Mesothelial cell of epicardium (in vitro differentiated cells): ENCODE measurements around the gene FAM219B. TPM values are rescaled to one million over a fixed set of nuclear protein-coding genes. Genes with fewer than 3 reads are reported as not detected.
A peak's percentile ranks its signal among the peaks of the same experiment; 100 is the strongest.

Experiments used
- DNase-seq, 2 experiments: peaks; one replicate each; pipeline ENCODE4 v3.0.0; 2021; ENCODE audit warnings: low spot score in 2 of 2; ENCODE audit not compliant: unreplicated experiment in 2 of 2
- H3K27ac Mint-ChIP-seq: 2 replicates; pipeline ENCODE4 v1.8.0; 2021; ENCODE audit warnings: mixed read lengths
- H3K27me3 Mint-ChIP-seq: 2 replicates; pipeline ENCODE4 v1.8.0; 2021; ENCODE audit warnings: low read depth, mixed read lengths
- H3K36me3 Mint-ChIP-seq: 2 replicates; pipeline ENCODE4 v1.8.0; 2021; ENCODE audit warnings: mixed read lengths
- H3K4me1 Mint-ChIP-seq: 2 replicates; pipeline ENCODE4 v1.8.0; 2021; ENCODE audit warnings: mixed read lengths
- H3K4me3 Mint-ChIP-seq: 2 replicates; pipeline ENCODE4 v1.8.0; 2021; ENCODE audit warnings: mild to moderate bottlenecking, moderate library complexity, mixed read lengths
- H3K9me3 Mint-ChIP-seq: 2 replicates; pipeline ENCODE4 v1.8.0; 2021; ENCODE audit warnings: mixed read lengths
- CTCF ChIP-seq: fragments of 200-600 bp; sonication (generic); IDR thresholded peaks from one replicate; pipeline ENCODE4 v1.5.0; 2021; ENCODE audit warnings: antibody characterized with exemption; ENCODE audit not compliant: unreplicated experiment
- total RNA-seq: library from RNA; stranded (reverse); gene quantifications from 3 replicates; pipeline ENCODE4 v1.2.1, GENCODE V29; 2021

FAM219B gene
- total RNA-seq, 1 donor from 2014 or later: 74.1 TPM

- Mint-ChIP-seq H3K4me1 (peaks cover 20% of the 10 kb centered on the region), H3K36me3 (peaks cover 9% of the 10 kb centered on the region), H3K27ac (peak overlapping the region; percentile 95), H3K9me3 (no peaks in the 10 kb centered on the region), H3K27me3 (no peaks in the 10 kb centered on the region), H3K4me3 (peak overlapping the region; percentile 97)
- TF ChIP-seq CTCF: no peak
- DNase-seq: no peak
Measured at GRCh38 chr15:74907163-74907870, 666 bp upstream of the FAM219B start.

- H3K9me3 Mint-ChIP-seq: no peaks in the 10 kb centered on the region
- no peak for DNase-seq
Measured at GRCh38 chr15:74906067-74906449, 593 bp downstream of the FAM219B start.

GRCh38 chr15:74904190-74904805, 2.4 kb downstream of the FAM219B start:
- H3K27ac Mint-ChIP-seq: no peak overlapping the region

More at GRCh38 chr15:74906067-74906449, 593 bp downstream of the FAM219B start:
- Mint-ChIP-seq H3K4me3 (peak overlapping the region; percentile 97), H3K27ac (peak overlapping the region; percentile 92), H3K4me1 (peaks cover 20% of the 10 kb centered on the region), H3K36me3 (peaks cover 9% of the 10 kb centered on the region), H3K27me3 (no peaks in the 10 kb centered on the region)
- TF ChIP-seq CTCF: no peak

GRCh38 chr15:74903676-74904075, 3.0 kb downstream of the FAM219B start:
- TF ChIP-seq CTCF: no peak
- Mint-ChIP-seq H3K9me3 (no peaks in the 10 kb centered on the region), H3K27me3 (no peaks in the 10 kb centered on the region), H3K4me1 (peaks cover 20% of the 10 kb centered on the region), H3K27ac (no peak overlapping the region), H3K36me3 (peaks cover 14% of the 10 kb centered on the region), H3K4me3 (peak overlapping the region; percentile 23)
- DNase-seq: no peak

More at GRCh38 chr15:74904190-74904805, 2.4 kb downstream of the FAM219B start:
- H3K4me1 Mint-ChIP-seq: peaks cover 20% of the 10 kb centered on the region
- peak overlapping the region; percentile 97 for H3K4me3 Mint-ChIP-seq
- H3K36me3 Mint-ChIP-seq: peaks cover 18% of the 10 kb centered on the region
- no peaks in the 10 kb centered on the region for H3K9me3 Mint-ChIP-seq
- no peak for DNase-seq
- TF ChIP-seq CTCF: no peak
- no peaks in the 10 kb centered on the region for H3K27me3 Mint-ChIP-seq

- peaks cover 18% of the 10 kb centered on the region for H3K4me1 Mint-ChIP-seq
- H3K27ac Mint-ChIP-seq: no peak overlapping the region
- H3K4me3 Mint-ChIP-seq: no peak overlapping the region
- H3K27me3 Mint-ChIP-seq: no peaks in the 10 kb centered on the region
- peaks cover 14% of the 10 kb centered on the region for H3K36me3 Mint-ChIP-seq
- DNase-seq: no peak
- no peaks in the 10 kb centered on the region for H3K9me3 Mint-ChIP-seq
- TF ChIP-seq CTCF: no peak
Measured at GRCh38 chr15:74902295-74903075, 4.2 kb downstream of the FAM219B start.
